WI38 (cell line): Measurements from ENCODE around the gene RASL11B.
"Not testable (repeated sequence)": the region's sequence is repeated elsewhere in the genome, so short reads cannot be mapped to it uniquely, and the experiment has no call there.

Source experiments
- H3K4me3 ChIP-seq: 2 replicates; pipeline ENCODE4 v1.5.1; 2011; ENCODE audit warnings: low read depth, mild to moderate bottlenecking, control low read depth, low read length
- CTCF ChIP-seq: IDR thresholded peaks from 2 replicates; pipeline ENCODE4 v1.5.1; 2012; ENCODE audit warnings: low read depth, mild to moderate bottlenecking, control low read depth, low read length

RASL11B gene

GRCh38 chr4:52824603-52825459, 37.3 kb upstream of the RASL11B start:
- no peak for TF ChIP-seq CTCF

GRCh38 chr4:52825460-52826090, 36.5 kb upstream of the RASL11B start:
- TF ChIP-seq CTCF = no peak
- H3K4me3 ChIP-seq = no peak overlapping the region

More at GRCh38 chr4:52824603-52825459, 37.3 kb upstream of the RASL11B start:
- H3K4me3 ChIP-seq = no peak overlapping the region

- TF ChIP-seq CTCF = no peak
- H3K4me3 ChIP-seq = no peak overlapping the region
Observed at GRCh38 chr4:52833941-52834525, 28.1 kb upstream of the RASL11B start.

- H3K4me3 ChIP-seq = not testable (repeated sequence)
Observed at GRCh38 chr4:52834641-52835456, 27.3 kb upstream of the RASL11B start.

- H3K4me3 ChIP-seq = no peak overlapping the region
- TF ChIP-seq CTCF = no peak
Observed at GRCh38 chr4:52836120-52836519, 26.0 kb upstream of the RASL11B start.

- H3K4me3 ChIP-seq = no peak overlapping the region
- no peak for TF ChIP-seq CTCF
Observed at GRCh38 chr4:52836678-52837077, 25.4 kb upstream of the RASL11B start.
